ENCODE data around the gene HJURP.

DNA sequence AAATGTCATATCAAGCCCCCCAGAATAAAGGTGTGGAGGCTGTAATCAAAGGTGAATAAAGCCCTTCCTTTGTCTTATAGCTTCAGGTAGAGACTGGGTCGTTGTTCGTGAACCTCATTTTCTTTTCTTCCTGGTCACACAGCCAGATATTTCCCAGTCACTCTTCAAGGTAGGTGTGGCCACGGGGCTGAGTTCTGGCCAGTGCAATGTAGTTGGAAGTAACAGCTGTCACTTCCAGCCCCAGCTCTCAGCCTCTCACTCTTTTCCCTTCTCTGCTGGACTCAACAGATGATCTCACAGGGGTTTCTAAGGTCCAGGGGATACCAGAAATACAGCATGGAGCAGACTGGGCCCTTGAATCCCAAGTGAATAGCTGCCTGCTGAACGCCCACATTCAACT lies 47.0 kb upstream of the HJURP start:
- TF ChIP-seq, protein P1, sequence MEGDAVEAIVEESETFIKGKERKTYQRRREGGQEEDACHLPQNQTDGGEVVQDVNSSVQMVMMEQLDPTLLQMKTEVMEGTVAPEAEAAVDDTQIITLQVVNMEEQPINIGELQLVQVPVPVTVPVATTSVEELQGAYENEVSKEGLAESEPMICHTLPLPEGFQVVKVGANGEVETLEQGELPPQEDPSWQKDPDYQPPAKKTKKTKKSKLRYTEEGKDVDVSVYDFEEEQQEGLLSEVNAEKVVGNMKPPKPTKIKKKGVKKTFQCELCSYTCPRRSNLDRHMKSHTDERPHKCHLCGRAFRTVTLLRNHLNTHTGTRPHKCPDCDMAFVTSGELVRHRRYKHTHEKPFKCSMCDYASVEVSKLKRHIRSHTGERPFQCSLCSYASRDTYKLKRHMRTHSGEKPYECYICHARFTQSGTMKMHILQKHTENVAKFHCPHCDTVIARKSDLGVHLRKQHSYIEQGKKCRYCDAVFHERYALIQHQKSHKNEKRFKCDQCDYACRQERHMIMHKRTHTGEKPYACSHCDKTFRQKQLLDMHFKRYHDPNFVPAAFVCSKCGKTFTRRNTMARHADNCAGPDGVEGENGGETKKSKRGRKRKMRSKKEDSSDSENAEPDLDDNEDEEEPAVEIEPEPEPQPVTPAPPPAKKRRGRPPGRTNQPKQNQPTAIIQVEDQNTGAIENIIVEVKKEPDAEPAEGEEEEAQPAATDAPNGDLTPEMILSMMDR (IDR thresholded peaks at IDR 0.05): no peak
- no peak for TF ChIP-seq POLR2A (IDR thresholded peaks at IDR 0.05; ENCODE audit: low read length)
- TF ChIP-seq GATA3 (IDR thresholded peaks at IDR 0.05; ENCODE audit: borderline replicate concordance): no peak
- no peak for TF ChIP-seq MYC (IDR thresholded peaks at IDR 0.05; ENCODE audit: borderline replicate concordance, low read length)
- TF ChIP-seq RFX5 (IDR thresholded peaks at IDR 0.05): no peak
- no peak for TF ChIP-seq RAD21 (conservative IDR thresholded peaks at IDR 0.05 in 1 of 2, IDR thresholded peaks at IDR 0.05 in 1 of 2)
- TF ChIP-seq, protein P2, sequence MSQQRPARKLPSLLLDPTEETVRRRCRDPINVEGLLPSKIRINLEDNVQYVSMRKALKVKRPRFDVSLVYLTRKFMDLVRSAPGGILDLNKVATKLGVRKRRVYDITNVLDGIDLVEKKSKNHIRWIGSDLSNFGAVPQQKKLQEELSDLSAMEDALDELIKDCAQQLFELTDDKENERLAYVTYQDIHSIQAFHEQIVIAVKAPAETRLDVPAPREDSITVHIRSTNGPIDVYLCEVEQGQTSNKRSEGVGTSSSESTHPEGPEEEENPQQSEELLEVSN (IDR thresholded peaks at IDR 0.05; ENCODE audit: borderline replicate concordance, low read depth): no peak
